NAMALWA (cell line): ENCODE data around the gene LEKR1.

ENCODE experiments used
- DNase-seq: peaks from one replicate; pipeline ENCODE4 v3.0.0-alpha.2; 2015; ENCODE audit warnings: low spot score

The LEKR1 gene

DNA sequence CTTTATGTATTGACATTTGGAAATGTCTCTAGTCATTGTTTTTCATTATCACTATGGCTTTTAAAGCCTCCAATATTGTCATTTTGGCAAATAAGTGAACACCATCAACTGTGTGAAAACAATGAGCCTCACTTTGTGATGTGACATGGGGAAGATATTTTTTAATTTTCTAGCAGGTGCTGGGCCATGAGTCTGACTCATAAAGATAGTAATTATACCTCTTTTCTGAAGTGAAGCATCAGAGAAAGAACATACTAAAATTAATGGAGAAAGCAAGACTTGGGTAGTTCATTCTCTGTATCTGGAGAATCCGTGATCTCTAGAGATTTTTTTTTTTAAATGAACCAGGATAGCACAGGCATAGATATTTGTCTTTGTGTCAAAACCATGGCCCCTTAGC is 233.0 kb downstream of the LEKR1 start:
- no peak for DNase-seq

DNA sequence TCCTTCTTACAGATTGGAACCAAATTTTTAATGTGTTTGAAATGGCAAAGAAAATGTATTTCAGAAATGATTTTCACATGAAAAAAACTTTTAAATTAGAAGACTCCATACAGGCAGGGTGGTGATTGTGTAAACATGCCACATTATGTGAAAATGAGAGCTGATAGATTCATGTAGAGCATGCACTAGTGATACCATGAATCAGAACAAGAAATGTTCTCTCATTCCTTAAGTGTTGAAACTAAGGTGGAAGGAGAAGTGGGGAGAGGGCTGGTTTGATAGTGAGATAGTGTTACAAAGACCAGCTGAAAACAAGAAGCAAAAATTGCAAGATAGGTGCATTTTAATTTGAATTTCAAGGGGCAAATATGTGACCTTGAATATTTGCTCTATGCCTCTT is 233.5 kb downstream of the LEKR1 start:
- DNase-seq, result no peak

DNA sequence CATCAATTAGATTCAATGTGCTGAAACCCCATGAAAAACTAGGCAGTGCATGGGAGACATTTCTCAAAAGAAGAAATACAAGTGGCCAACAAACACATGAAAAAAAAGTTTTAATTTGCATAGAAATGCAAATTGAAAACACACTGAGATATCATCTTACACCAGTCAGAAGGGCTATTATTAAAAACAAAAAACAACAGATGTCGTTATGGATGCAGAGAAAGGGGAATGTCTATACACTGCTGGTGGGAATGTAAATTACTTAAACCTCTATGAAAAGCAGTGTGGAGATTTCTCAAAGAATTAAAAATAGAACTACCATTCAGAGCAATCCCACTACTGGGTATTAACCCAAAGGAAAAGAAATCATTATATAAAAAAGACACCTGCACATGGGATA is 235.1 kb downstream of the LEKR1 start:
- no peak for DNase-seq

DNA sequence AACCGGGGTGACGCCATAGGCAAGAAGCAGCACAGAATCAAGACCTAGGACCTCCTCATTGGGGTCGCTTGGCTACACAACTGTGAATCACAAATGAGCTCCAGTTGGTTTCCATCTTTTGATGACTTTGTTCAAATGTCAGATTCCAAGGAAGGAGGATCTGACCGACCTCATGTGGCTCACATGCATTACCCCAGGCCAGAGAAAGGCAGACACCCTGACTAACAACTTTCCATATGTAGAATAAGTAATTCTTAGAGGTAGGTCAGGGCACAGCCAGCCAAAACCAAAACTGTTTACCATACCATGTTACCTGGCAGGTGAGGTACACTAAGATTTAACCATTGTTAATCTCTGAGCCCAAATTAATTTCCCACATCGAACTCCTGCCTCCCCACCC is 237.3 kb downstream of the LEKR1 start:
- DNase-seq, result no peak

DNA sequence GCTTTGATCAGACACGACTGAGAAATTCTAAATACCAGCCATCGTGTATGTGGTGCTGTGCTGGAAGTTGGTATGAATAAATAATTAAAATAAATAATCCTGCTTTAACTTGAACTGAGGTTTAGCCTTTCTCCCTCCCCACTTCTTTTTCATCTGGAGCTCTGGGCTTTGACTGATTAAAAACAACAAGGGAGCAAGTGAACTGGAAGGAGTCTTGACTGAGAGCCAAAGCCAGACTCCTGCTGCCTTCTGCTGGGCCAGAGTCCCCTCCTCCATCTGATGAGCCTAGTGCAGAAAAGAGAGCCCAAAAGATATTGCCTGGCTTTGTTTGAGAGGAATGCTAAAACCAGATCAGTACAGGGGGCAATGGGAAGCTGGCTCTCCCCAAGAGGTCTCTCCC is 237.8 kb downstream of the LEKR1 start:
- DNase-seq, result no peak

DNA sequence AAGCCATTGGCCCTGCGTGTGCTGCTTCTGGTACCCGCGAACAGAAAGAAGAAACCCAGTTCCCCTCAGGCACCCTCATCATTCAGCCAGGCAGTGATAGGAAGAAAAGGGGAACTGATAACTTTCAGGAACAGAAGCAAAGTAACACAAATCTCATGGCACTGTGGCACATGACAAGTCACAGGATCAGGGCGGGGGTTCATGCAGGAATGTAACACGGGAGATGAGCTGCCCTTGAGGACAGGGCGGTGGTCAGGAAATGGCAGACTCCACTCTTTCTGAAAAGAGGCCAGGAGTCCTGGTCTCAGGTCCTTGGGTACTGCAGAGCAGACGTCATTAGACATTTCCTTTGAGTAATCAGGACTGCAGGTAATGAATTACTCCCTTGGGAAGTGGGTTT is 238.2 kb downstream of the LEKR1 start:
- no peak for DNase-seq

DNA sequence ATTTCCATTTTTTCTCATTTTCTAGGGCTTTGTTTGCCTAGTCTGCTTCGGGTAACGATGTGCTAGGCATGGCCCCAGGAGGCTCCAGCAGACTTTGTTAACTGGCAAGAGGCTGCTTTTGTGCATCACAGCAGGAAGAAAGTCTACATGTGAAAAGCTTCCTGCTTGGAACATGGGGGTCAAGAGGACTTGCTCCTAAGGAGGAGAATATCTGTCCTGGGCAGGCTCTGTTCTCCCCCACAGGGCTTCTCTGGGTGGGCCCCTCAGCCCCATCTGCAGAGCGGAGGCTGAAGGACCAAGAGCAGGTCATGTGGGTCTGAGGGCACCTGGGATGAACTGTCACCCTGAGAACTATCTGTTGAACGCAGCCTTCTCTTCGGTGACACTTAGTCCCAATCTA is 239.0 kb downstream of the LEKR1 start:
- DNase-seq, result no peak

DNA sequence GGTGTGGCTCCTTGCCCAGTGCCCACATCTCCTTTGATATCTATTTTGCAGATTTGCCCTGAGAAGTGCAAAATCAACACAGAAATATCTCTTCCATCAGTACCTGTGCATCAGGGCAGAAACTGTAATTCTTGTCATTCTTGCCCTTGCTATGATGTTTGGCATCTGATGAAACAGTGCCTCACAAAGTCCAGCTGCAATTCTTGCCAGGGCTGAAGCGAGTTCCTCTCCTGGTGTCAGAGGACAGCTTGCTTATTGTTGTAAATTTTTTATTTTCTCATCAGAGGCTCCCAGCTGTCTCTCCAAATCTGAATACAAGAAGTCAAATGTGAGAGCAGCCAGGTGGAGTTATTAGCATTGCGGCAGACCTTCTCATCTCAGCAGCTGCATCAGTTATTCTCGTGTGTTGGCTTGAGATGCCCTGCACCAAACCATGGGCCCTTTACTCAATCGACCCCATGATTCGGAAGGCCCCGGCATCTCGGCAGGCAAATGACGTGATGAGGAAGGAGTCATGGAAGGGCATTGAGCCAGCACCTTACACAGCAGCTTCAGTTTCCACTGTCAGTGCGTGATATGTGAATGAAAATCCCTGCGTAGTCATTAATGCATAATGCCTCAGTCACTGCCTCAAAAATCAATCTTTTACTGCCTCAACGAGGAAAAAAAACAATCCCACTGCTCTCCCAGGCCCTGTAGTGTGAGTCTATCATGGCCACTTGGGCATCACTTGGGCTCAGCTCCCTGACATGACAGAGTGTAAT is 240.4 kb downstream of the LEKR1 start:
- no peak for DNase-seq

DNA sequence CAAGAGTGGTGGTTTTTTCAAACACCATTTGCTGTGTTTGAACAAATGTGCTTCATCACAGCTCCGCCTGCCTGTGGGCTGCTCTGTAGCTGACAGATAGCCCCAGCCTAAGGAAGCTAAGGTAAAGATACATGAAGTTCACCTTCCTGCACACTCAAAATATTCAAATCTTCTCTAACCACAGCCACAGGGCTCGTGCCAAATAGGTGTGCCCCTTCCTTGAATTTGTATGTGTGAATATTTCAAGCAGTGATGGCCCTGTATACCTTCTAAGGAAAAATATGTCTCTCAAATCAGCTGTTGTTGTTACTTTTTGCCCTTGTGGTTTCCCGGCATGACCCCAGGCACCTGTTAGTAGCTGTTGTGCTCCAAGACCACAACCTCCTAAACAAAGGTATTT is 241.0 kb downstream of the LEKR1 start:
- DNase-seq, result peak; percentile 37

DNA sequence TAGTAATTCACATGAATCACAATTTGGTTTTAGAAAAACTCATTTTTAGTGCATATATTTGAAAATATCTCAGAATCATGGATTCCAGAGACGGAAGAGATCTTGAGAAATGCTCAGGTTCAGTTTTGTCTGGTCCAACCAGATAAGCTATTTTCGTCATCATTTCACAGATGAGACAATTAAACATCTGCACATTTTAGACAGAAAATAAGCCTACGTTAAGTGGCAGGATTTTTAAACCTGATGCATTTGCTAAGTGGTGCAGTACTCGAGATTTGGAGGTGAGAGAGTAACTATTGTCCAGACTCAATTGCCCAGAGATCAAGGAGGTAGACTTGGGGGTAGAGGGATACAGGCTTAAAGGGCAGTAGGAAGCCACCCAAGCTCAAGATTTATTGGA is 243.3 kb downstream of the LEKR1 start:
- no peak for DNase-seq

DNA sequence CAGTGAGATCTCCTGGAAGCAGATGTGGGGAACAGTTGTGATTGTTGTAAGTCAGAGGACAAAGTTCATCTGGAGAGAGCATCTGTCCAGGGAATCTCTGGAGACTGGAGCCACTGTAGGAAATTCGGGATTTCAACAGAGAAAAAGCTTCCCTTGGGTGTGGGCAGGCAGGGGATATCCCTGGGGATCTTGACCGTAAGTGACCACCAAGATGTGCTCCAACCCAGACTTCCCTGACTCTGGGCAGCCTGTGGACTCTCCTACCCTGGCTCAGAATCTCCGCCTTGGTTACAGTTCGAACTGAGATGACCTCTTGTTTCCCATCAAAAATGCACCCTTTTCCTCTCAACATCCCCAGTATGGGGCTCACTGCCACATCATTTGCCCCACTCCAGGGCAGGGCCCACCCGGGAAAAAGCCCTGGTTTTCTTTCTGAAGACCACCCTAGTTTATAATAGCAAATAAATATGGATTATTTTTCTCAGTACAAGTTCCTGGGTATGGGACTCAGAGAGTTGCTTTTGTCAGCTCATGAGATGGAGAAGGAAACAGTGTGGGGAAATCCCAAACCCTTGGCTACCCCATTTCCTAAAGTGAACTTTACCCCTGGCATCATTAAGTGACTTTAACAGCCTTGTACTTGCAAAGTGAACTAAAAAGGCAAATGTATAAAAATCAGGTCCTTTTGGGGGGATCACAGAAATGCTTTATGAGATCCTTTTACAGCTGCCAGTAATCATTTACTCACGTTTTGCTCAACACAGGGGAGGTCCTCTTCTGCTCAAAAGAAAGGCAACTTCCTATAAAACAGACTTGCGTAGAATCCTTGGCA is 243.9 kb downstream of the LEKR1 start:
- no peak for DNase-seq

DNA sequence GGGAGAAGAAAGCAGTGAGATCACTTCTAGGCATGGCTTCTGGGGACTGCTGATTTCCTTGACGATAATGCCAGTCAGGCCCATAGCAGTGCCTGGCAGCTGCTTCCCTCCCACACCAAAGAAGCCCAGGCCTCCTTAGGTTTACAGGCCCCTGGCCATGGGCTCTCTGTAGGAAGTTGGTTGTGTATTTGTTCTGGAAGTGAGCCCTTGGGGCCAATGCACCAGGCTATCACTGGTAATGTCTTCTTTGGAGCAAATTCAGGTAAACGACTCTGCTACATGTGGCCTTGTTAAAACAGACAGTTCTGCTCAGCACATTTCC is 244.5 kb downstream of the LEKR1 start:
- no peak for DNase-seq

DNA sequence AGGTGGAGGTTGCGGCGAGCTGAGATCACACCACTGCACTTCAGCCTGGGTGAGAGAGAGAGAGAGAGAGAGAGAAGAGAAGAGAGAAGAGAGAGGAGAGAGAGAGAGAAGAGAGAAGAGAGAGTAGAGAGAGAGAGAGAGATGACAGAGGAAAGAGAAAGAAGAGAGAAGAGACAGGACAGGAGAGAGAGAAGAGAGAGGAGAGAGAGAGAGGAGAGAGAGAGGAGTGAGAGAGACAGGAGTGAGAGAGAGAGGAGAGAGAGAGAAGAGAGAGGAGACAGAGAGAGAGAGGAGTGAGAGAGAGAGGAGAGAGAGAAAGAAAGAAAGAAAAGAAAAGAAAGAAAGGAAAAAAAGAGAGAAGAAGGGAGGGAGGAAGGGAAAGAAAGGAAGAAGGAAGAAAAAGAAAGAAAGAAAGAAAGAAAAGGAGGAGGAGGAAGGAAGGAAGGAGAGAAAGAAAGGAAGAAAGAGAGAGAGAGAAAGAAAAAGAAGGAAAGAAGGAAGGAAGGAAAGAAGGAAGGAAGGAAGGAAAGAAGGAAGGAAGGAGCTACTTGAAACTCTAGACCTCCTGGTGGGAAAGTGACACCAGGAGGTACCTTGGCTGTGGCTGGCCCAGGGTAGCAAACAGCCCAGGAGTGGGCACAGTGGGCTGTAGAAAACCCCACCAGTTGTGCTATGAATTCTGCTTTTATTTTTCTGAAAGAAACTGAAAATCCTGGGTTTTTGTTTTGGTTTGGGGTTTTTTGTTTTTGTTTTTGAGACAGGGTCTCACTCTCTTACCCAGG is 245.8 kb downstream of the LEKR1 start:
- DNase-seq, result no peak

DNA sequence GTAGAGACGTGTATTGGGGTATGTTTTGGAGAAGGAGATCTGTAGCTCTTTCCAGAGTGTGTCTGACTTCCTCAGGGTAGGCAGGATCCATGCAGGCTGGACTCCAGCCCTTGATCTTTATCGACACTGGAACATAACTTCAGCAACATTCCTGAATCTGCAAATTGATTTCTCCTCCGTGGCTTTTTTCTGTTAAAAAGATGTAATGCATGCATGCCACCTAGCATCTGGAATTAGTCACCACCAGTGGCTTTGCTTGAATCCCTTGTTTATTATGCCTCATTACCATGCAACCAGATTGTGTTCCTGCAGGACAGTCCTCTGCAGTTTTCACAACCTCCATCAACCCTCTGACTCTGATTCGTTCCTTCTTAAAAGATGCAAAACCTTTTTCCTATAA is 247.7 kb downstream of the LEKR1 start:
- DNase-seq, result no peak

DNA sequence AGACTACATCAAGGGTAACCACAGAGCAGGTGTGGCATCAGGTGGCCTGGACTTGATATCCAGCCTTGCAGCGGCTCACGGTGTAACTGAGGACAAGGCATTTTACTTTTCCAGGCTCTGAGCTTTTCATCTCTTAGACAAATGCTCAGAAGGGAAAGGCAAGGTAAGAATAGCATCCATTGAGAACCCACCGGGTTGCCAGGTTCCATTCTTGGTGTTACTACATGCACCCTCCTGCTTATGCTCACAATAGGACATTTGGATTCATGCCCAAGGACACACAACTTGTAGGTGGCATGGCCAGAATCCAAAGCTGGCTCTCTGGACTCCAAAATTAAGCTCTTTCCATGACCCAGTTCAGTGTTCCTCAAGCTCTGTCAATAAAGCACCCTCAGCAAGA is 248.3 kb downstream of the LEKR1 start:
- no peak for DNase-seq

DNA sequence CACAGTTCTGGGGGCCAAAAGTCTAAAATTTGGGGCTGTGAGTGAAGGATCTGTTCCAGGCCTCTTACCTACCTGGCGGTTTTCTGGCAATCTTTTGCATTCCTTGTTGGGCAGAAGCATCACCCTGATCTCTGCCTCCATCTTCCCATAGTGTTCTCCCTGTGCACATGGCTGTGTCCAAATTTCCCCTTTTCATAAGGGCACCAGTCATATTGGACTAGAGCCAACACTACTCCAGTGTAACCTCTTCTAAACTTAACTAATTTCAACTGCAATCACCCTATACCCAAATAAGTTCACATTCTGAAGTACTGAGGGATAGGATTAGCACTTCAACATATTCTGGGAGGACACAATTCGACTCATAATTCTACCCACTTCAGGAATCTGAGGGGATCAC is 248.8 kb downstream of the LEKR1 start:
- DNase-seq, result no peak

DNA sequence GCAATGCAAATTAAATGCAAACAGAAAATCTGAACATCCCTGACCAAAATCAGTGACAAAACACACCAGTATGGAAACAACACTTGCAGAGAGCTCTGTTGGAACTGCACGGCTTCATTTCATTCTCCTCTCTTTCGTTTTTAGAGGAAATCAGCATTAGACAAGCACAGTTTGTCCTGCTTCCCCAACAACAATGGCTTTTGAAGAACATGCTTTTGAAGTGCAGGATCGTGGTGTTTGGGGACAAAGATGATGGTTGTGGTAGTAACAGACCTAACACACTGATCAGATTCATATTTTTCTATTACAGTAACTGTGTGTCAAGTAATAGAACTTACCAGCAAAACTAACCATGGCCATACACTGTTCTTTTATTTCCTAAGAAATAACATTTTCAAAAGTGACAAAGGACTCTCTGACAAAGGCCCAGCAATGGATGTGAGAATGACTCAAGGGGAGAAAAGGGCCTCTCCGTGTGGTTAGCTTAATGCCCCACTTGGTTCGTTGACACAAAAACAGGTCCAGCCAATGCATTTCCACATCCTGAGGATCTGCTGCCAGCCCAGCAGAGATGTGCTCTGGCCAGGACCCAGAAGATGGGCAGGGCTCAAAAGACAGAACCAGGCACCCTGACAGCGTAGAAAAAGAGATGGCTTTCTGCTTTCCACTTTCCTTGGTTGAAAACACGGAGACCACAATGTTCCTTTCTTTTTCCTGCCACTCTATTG is 249.7 kb downstream of the LEKR1 start:
- no peak for DNase-seq

DNA sequence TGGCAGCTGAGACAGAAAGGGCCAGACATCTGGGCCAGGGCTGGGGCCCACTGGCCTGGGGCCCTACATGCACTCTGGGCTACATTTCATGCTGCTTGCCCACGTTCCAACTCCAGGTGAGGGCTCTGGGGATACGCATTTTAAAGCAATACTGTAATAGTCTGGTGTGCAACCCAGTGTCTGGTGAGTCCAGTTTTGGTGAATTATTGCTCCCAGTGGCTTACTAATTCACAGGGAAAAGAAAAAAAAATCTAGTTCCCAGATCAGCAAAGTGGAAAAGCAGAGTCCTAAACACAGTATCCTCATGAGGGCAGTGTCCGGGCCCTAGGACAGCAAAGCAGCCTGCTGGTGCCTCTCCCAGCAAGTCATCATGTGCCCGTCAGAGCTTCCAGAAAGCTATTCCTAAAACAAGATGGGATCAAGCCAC is 251.4 kb downstream of the LEKR1 start:
- DNase-seq, result no peak

DNA sequence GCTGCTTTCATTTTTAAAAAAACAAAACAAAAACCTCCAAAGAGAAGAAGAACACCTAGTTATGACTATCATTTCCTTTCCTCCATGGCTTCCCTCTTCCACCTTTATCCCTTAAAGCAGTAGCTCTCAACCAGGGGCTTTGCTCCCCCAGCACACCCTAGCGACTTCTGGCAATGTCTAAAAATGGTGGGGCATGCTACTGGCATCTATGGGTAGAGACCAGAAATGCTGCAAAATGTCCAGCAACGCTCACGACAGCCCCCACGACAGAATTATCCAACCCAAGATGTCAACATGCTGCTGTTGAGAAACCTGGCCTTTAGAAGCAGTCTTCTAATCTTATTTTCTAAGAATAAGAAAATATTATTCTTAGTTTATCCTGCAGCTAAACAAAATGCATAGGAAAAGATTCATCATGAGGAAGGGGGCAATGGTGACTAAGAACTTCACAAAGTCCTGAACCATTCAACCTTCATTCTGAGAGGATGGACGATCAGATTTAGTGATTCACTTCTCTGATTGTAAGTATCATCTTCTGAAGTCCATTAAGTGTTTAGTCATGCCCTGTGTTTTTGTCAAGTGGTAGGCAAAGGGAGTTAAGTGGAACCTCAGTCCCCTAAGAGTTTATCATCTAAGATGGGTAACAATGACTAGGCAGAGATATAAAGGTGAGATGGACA is 252.1 kb downstream of the LEKR1 start:
- peak; percentile 52 for DNase-seq

DNA sequence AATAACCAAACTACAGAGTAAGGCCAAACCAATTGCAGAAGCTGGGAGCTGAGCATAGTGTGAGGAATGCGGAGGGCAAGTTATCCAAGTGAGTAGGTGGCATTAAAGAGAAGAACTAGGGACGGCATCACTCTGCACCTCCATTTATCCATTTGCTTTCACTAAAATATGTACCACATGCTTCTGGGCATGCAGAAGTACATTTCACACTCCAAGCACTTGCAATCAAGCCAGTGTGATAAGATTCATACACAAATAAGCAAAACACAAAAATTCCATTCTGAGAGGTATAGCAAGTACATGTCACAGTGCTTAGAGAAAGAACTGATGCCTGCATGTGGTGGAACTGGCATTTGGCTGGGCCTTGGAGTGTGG is 252.6 kb downstream of the LEKR1 start:
- no peak for DNase-seq

DNA sequence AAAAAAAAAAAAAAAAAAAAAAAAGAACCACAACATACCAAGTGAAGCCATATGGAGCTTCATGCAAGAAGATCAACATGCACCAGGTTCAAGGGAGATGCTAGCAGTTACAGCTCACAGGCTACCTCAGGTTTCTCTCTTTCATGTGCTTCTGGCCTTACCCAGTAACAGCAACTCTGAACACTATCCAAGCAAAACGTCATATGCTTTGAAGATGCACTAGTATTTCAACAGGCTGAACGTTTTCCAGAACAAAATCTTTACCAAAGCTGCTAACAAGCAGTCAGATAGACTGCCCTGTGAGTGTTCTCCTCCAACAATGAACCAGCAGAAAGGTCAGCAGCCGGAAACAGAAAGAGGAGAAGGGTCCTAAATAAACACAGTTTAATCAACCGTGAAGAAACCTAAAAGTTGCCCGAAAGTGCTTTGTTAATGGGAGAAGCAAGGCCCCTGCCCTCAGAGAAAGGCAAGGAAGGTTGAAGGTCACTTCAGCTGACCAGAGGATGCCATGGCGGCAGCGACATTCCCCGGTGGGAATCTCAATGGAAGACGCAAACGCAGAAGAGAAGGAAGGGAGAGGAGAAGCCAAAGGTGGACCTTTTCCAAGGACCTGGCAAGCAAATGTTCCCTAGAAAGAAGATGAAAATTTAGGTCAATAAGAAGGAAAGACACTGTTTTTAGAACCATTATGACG is 253.7 kb downstream of the LEKR1 start:
- DNase-seq, result no peak
